ENCODE data around the gene IRF7. TPM values are rescaled to one million over a fixed set of nuclear protein-coding genes. Genes with fewer than 3 reads are reported as not detected.

The IRF7 gene
- total RNA-seq, 1 donor from 2014 or later = 12.6 TPM

- Mint-ChIP-seq H3K36me3 (ENCODE audit: insufficient read depth) (peaks cover 4% of the 10 kb centered on the region), H3K9me3 (ENCODE audit: low read depth) (no peaks in the 10 kb centered on the region), H3K4me1 (ENCODE audit: low read depth) (peaks cover 9% of the 10 kb centered on the region), H3K4me3 (ENCODE audit: low read depth) (peak overlapping the region; percentile 40), H3K27me3 (peaks cover 45% of the 10 kb centered on the region), H3K27ac (no peak overlapping the region)
- no peak for DNase-seq (ENCODE audit: low spot score, unreplicated experiment)
- TF ChIP-seq, protein P1, sequence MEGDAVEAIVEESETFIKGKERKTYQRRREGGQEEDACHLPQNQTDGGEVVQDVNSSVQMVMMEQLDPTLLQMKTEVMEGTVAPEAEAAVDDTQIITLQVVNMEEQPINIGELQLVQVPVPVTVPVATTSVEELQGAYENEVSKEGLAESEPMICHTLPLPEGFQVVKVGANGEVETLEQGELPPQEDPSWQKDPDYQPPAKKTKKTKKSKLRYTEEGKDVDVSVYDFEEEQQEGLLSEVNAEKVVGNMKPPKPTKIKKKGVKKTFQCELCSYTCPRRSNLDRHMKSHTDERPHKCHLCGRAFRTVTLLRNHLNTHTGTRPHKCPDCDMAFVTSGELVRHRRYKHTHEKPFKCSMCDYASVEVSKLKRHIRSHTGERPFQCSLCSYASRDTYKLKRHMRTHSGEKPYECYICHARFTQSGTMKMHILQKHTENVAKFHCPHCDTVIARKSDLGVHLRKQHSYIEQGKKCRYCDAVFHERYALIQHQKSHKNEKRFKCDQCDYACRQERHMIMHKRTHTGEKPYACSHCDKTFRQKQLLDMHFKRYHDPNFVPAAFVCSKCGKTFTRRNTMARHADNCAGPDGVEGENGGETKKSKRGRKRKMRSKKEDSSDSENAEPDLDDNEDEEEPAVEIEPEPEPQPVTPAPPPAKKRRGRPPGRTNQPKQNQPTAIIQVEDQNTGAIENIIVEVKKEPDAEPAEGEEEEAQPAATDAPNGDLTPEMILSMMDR (IDR thresholded peaks at IDR 0.05; ENCODE audit: unreplicated experiment) = no peak
Observed at GRCh38 chr11:639332-639955, 23.7 kb upstream of the IRF7 start.

GRCh38 chr11:638631-639331 lies 23.0 kb upstream of the IRF7 start:
- no peak overlapping the region for H3K27ac Mint-ChIP-seq

GRCh38 chr11:637593-638521 lies 22.1 kb upstream of the IRF7 start:
- Mint-ChIP-seq H3K9me3 (ENCODE audit: low read depth) (no peaks in the 10 kb centered on the region), H3K27ac (no peak overlapping the region), H3K4me3 (ENCODE audit: low read depth) (peak overlapping the region; percentile 26), H3K27me3 (peaks cover 46% of the 10 kb centered on the region), H3K36me3 (ENCODE audit: insufficient read depth) (peaks cover 6% of the 10 kb centered on the region), H3K4me1 (ENCODE audit: low read depth) (peaks cover 9% of the 10 kb centered on the region)
- TF ChIP-seq, protein P1 (IDR thresholded peaks at IDR 0.05; ENCODE audit: unreplicated experiment) = no peak
- DNase-seq (ENCODE audit: low spot score, unreplicated experiment) = no peak

More at GRCh38 chr11:638631-639331, 23.0 kb upstream of the IRF7 start:
- H3K4me3 Mint-ChIP-seq (ENCODE audit: low read depth) = peak overlapping the region; percentile 40
- TF ChIP-seq, protein P1 (IDR thresholded peaks at IDR 0.05; ENCODE audit: unreplicated experiment) = no peak
- H3K36me3 Mint-ChIP-seq (ENCODE audit: insufficient read depth) = peaks cover 4% of the 10 kb centered on the region
- H3K9me3 Mint-ChIP-seq (ENCODE audit: low read depth) = no peaks in the 10 kb centered on the region
- H3K27me3 Mint-ChIP-seq = peaks cover 46% of the 10 kb centered on the region
- peaks cover 9% of the 10 kb centered on the region for H3K4me1 Mint-ChIP-seq (ENCODE audit: low read depth)
- no peak for DNase-seq (ENCODE audit: low spot score, unreplicated experiment)

GRCh38 chr11:637333-637592 lies 21.5 kb upstream of the IRF7 start:
- Mint-ChIP-seq H3K4me1 (ENCODE audit: low read depth) (peaks cover 9% of the 10 kb centered on the region), H3K4me3 (ENCODE audit: low read depth) (no peak overlapping the region), H3K9me3 (ENCODE audit: low read depth) (no peaks in the 10 kb centered on the region), H3K27me3 (peaks cover 46% of the 10 kb centered on the region), H3K36me3 (ENCODE audit: insufficient read depth) (peaks cover 10% of the 10 kb centered on the region), H3K27ac (no peak overlapping the region)
- no peak for DNase-seq (ENCODE audit: low spot score, unreplicated experiment)
- TF ChIP-seq, protein P1 (IDR thresholded peaks at IDR 0.05; ENCODE audit: unreplicated experiment) = no peak

Data from progenitor cell of endocrine pancreas (in vitro differentiated cells).